ENCODE results near the gene TRMO.
A peak's percentile ranks its signal among the peaks of the same experiment; 100 is the strongest.
"Not testable (repeated sequence)": the region's sequence is repeated elsewhere in the genome, so short reads cannot be mapped to it uniquely, and the experiment has no call there.

Gene TRMO, protein sequence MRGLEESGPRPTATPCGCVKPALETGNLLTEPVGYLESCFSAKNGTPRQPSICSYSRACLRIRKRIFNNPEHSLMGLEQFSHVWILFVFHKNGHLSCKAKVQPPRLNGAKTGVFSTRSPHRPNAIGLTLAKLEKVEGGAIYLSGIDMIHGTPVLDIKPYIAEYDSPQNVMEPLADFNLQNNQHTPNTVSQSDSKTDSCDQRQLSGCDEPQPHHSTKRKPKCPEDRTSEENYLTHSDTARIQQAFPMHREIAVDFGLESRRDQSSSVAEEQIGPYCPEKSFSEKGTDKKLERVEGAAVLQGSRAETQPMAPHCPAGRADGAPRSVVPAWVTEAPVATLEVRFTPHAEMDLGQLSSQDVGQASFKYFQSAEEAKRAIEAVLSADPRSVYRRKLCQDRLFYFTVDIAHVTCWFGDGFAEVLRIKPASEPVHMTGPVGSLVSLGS

DNA sequence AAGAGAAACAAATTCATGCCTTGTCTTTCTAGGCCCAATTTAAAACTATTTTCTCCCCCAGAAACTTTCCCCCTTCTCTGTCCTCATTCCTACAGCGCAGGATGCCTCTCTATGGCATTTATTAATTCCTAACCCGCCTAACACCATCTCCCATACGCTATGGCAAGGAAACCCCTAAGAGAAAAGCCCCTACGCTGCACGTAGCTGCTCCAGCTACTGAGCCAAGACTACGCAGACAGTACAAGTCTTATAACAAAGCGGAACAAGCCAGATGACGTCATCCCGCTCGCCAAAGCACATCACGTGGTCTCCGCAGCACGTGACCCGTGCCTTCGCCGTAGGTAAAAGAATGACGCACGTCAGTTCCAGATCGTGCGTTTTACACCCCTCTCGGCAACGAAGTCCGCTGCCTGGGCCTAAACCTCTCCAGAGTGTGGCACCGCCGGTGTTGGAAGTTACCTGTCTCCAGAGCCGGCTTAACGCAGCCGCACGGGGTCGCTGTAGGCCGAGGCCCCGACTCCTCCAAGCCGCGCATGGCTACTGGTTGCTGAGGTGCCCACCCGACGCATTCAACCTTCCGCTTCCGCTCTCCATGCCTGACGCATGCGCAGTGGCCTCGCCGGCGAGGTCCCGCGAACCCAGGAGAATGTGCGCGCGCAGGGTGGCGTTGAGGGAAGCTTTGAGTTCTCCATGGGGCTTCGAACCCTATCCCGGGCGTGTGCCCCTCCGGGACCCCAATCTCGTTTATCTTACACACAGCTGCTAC, at the start of gene TRMO:
TRMO (minus strand) TSS at position 542 of the 766 bp plus-strand sequence; CDS start at position 535, 7 bp downstream.
- Histone ChIP-seq H3K9me3 (replicated peaks in 1 of 11) (no peaks in the 10 kb centered on the region), H3K4me1 (peaks cover 34 to 53% (median 38%) of the 10 kb centered on the region in 10 experiments), H3K4me2 (peak within 1 kb of the TSS; percentile 82 to 95 (median 88)), H3K4me3 (peak within 1 kb of the TSS; percentile 58 to 76 (median 66)), H3K27ac (peak within 1 kb of the TSS; percentile 89 to 99 (median 95)), H3K9ac (peak within 1 kb of the TSS; percentile 82 to 95 (median 90)), H3K27me3 (no peaks in the 10 kb centered on the region), H4K20me1 (no peaks in the 10 kb centered on the region), H3K36me3 (no peaks in the 10 kb centered on the region; a peak in 1 of 22 replicates)
- TF ChIP-seq Cebpa-rat (IDR thresholded peaks at IDR 0.05): no peak

- no peaks in the 10 kb centered on the region for H3K27me3 ChIP-seq
- H3K4me2 ChIP-seq: peak overlapping the region in 6 of 11 experiments; percentile 20 to 49 (median 34); a peak in 9 of 22 replicates
- no peak for TF ChIP-seq Cebpa-rat (IDR thresholded peaks at IDR 0.05)
- H3K27ac ChIP-seq: no peak overlapping the region
- no peak overlapping the region for H3K4me3 ChIP-seq
- no peaks in the 10 kb centered on the region for H4K20me1 ChIP-seq
- peaks cover 0 to 10% (median 7%) of the 10 kb centered on the region in 11 experiments; a peak in 9 of 22 replicates for H3K9me3 ChIP-seq (replicated peaks in 1 of 11)
- no peaks in the 10 kb centered on the region for H3K36me3 ChIP-seq
- H3K9ac ChIP-seq: no peak overlapping the region
- peaks cover 0 to 21% (median 10%) of the 10 kb centered on the region in 10 experiments; a peak in 9 of 20 replicates for H3K4me1 ChIP-seq
These were observed 47.9 kb upstream of the TRMO start for GRCh38 chr9:97970165-97970564.

DNA sequence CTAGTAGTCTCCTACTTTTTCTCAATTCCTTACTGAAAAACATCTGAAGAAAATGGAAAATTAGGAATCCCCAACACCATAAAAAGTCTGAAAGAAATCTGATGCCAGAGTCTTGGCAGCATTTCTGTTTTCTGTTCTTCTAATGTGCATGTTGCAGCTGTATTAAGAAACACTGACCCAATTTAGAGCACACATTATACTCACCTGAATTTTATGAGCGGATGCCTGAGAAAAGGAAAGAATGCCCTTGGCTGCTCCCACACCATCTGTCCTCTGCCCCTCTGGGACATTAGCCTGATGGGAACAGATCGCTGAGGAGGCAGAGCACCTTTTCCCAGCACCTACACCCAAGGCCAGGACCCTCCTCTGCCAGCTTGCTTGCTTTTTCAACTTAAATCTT, 46.7 kb upstream of the TRMO start:
- Histone ChIP-seq H4K20me1 (no peaks in the 10 kb centered on the region), H3K36me3 (no peaks in the 10 kb centered on the region), H3K27ac (no peak overlapping the region), H3K27me3 (no peaks in the 10 kb centered on the region), H3K4me3 (no peak overlapping the region), H3K9me3 (replicated peaks in 1 of 11) (no peaks in the 10 kb centered on the region), H3K4me2 (no peak overlapping the region), H3K4me1 (peaks cover 0 to 21% (median 10%) of the 10 kb centered on the region in 10 experiments; a peak in 9 of 20 replicates), H3K9ac (no peak overlapping the region)
- TF ChIP-seq Cebpa-rat (IDR thresholded peaks at IDR 0.05): no peak

DNA sequence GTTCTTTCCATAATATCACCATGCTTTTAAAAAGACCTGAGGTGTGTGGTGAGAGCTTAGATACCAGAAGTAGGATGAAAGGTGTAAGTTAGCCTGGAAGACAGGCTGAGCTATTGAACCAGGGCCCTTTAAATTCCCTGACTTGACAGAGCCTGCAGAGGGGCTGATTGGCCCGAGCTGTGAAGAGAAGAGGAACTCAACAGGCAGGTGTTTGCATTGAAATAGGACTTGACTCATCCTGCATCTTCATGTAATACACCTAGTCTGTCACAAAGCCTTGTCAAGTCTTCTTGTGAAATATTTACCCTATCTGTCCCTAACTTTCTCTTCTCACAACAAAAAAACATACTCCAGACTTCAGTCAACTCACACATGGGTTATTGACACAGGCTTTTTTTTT, 44.2 kb upstream of the TRMO start:
- Histone ChIP-seq H4K20me1 (no peaks in the 10 kb centered on the region), H3K27ac (no peak overlapping the region), H3K9ac (no peak overlapping the region), H3K27me3 (no peaks in the 10 kb centered on the region), H3K4me2 (no peak overlapping the region), H3K9me3 (replicated peaks in 1 of 11) (no peaks in the 10 kb centered on the region), H3K36me3 (no peaks in the 10 kb centered on the region), H3K4me3 (no peak overlapping the region), H3K4me1 (peaks cover 0 to 18% (median 10%) of the 10 kb centered on the region in 10 experiments; a peak in 9 of 20 replicates)
- TF ChIP-seq Cebpa-rat (IDR thresholded peaks at IDR 0.05): no peak

- H3K9ac ChIP-seq: no peak overlapping the region
- no peaks in the 10 kb centered on the region for H3K9me3 ChIP-seq (replicated peaks in 1 of 11)
- H3K27ac ChIP-seq: no peak overlapping the region
- no peaks in the 10 kb centered on the region for H3K27me3 ChIP-seq
- H3K4me3 ChIP-seq: no peak overlapping the region
- H4K20me1 ChIP-seq: no peaks in the 10 kb centered on the region
- H3K4me2 ChIP-seq: no peak overlapping the region
- H3K4me1 ChIP-seq: peaks cover 0 to 9% (median 3%) of the 10 kb centered on the region in 10 experiments; a peak in 8 of 20 replicates
- no peaks in the 10 kb centered on the region for H3K36me3 ChIP-seq
- TF ChIP-seq Cebpa-rat (IDR thresholded peaks at IDR 0.05): no peak
These were observed 42.6 kb upstream of the TRMO start for GRCh38 chr9:97964901-97965300.

DNA sequence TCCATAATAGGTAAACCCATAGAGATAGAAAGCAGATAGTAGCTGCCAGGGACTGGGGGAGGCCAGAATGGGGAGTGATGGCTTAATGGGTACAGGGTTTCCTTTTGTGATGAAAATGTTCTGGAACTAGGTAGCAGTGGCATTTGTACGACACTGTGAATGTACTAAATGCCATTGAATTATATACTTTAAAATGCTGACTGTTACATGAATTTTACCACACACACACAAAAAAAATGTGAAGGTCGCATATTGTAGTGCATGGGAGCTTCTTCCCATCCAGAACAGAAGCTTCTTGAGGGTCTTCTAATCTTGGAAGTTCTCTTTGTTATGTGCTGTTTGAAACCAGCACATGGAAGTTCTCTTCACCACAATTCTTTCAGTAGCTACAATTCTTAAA, 40.9 kb upstream of the TRMO start:
- Histone ChIP-seq H3K4me3 (no peak overlapping the region), H3K4me1 (no peaks in the 10 kb centered on the region), H3K9ac (no peak overlapping the region), H3K27me3 (no peaks in the 10 kb centered on the region), H3K27ac (no peak overlapping the region), H3K9me3 (replicated peaks in 1 of 11) (no peaks in the 10 kb centered on the region), H3K36me3 (no peaks in the 10 kb centered on the region), H3K4me2 (no peak overlapping the region), H4K20me1 (no peaks in the 10 kb centered on the region)
- TF ChIP-seq Cebpa-rat (IDR thresholded peaks at IDR 0.05): no peak

GRCh38 chr9:97962575-97962974, 40.3 kb upstream of the TRMO start:
- no peaks in the 10 kb centered on the region for H3K36me3 ChIP-seq
- H3K27me3 ChIP-seq: no peaks in the 10 kb centered on the region
- H4K20me1 ChIP-seq: no peaks in the 10 kb centered on the region
- no peak overlapping the region for H3K9ac ChIP-seq
- H3K4me3 ChIP-seq: no peak overlapping the region
- no peaks in the 10 kb centered on the region for H3K4me1 ChIP-seq
- H3K27ac ChIP-seq: no peak overlapping the region
- no peak overlapping the region for H3K4me2 ChIP-seq
- no peaks in the 10 kb centered on the region for H3K9me3 ChIP-seq (replicated peaks in 1 of 11)
- no peak for TF ChIP-seq Cebpa-rat (IDR thresholded peaks at IDR 0.05)

GRCh38 chr9:97962136-97962535, 39.8 kb upstream of the TRMO start:
- Histone ChIP-seq H4K20me1 (no peaks in the 10 kb centered on the region), H3K36me3 (no peaks in the 10 kb centered on the region), H3K4me1 (no peaks in the 10 kb centered on the region), H3K9me3 (replicated peaks in 1 of 11) (no peaks in the 10 kb centered on the region), H3K4me2 (no peak overlapping the region), H3K27me3 (no peaks in the 10 kb centered on the region), H3K4me3 (no peak overlapping the region), H3K27ac (no peak overlapping the region), H3K9ac (no peak overlapping the region)
- TF ChIP-seq Cebpa-rat (IDR thresholded peaks at IDR 0.05): no peak

GRCh38 chr9:97961361-97961760, 39.1 kb upstream of the TRMO start:
- H3K4me2 ChIP-seq: no peak overlapping the region
- H3K36me3 ChIP-seq: no peaks in the 10 kb centered on the region
- H3K4me1 ChIP-seq: no peaks in the 10 kb centered on the region
- no peak for TF ChIP-seq Cebpa-rat (IDR thresholded peaks at IDR 0.05)
- H3K9me3 ChIP-seq (replicated peaks in 1 of 11): no peaks in the 10 kb centered on the region
- H4K20me1 ChIP-seq: no peaks in the 10 kb centered on the region
- H3K4me3 ChIP-seq: no peak overlapping the region
- H3K9ac ChIP-seq: no peak overlapping the region
- H3K27ac ChIP-seq: no peak overlapping the region
- H3K27me3 ChIP-seq: no peaks in the 10 kb centered on the region

GRCh38 chr9:97960678-97961328, 38.5 kb upstream of the TRMO start:
- not testable (repeated sequence) for H3K4me1 ChIP-seq; H3K27me3 ChIP-seq; H3K4me3 ChIP-seq; H3K27ac ChIP-seq; H4K20me1 ChIP-seq; H3K36me3 ChIP-seq; H3K9ac ChIP-seq; H3K9me3 ChIP-seq (replicated peaks in 1 of 11); H3K4me2 ChIP-seq

Measured in BLaER1 treated with 17β-estradiol and CSF1 and Interleukin-3, amounts not matched to agents 10 nM and 100 nM (cell line).